Activated CD4-positive, alpha-beta memory T cell treated with anti-CD3 and anti-CD28 coated beads, Interleukin-2, amount 10 ng/mL, durations not matched to agents 7 days and 5 days (primary cell): ENCODE measurements around the gene WDR72. TPM values are rescaled to one million over a fixed set of nuclear protein-coding genes. Genes with fewer than 3 reads are reported as not detected.

ENCODE experiments used
- CTCF ChIA-PET: fragments of 350-600 bp; sonication (Branson Sonifier 250); formaldehyde crosslinking; loops from one replicate; lab custom pipeline; 2021; ENCODE audit warnings: antibody characterized with exemption, inconsistent platforms; lab: Charles Lee
- POLR2A ChIA-PET: fragments of 350-600 bp; sonication (Branson Sonifier 250); formaldehyde crosslinking; loops from one replicate; lab custom pipeline; 2021; ENCODE audit warnings: antibody characterized with exemption; lab: Charles Lee
- DNase-seq: peaks from one replicate; pipeline ENCODE4 v3.0.0-alpha.2; 2020
- H3K27ac Mint-ChIP-seq: one replicate; pipeline ENCODE4 v1.8.0; 2021; ENCODE audit warnings: mild to moderate bottlenecking, mixed read lengths
- H3K27me3 Mint-ChIP-seq: one replicate; pipeline ENCODE4 v1.8.0; 2021; ENCODE audit warnings: mixed read lengths
- H3K36me3 Mint-ChIP-seq: one replicate; pipeline ENCODE4 v1.8.0; 2021; ENCODE audit warnings: low read depth, mixed read lengths
- H3K4me1 Mint-ChIP-seq: one replicate; pipeline ENCODE4 v1.8.0; 2021; ENCODE audit warnings: mixed read lengths
- H3K4me3 Mint-ChIP-seq: one replicate; pipeline ENCODE4 v1.8.0; 2021; ENCODE audit warnings: mild to moderate bottlenecking, mixed read lengths
- H3K9me3 Mint-ChIP-seq: one replicate; pipeline ENCODE4 v1.8.0; 2021; ENCODE audit warnings: mixed read lengths
- total RNA-seq, 2 experiments: library from RNA; stranded (reverse); gene quantifications; one replicate each; pipeline ENCODE4 v1.2.3, GENCODE V29; 2021

The WDR72 gene
- total RNA-seq, 2 experiments from 2014 or later, result not detected

GRCh38 chr15:53618461-53618860, 141.0 kb downstream of the WDR72 start:
- peaks cover 2% of the 10 kb centered on the region for H3K9me3 Mint-ChIP-seq
- no peaks in the 10 kb centered on the region for H3K27me3 Mint-ChIP-seq
- H3K27ac Mint-ChIP-seq, result no peak overlapping the region
- H3K36me3 Mint-ChIP-seq, result no peaks in the 10 kb centered on the region
- no peak for DNase-seq
- no peak overlapping the region for H3K4me3 Mint-ChIP-seq
- ChIA-PET POLR2A (no interaction called here), CTCF (no interaction called here)
- H3K4me1 Mint-ChIP-seq, result no peaks in the 10 kb centered on the region

- no peak for DNase-seq
- Mint-ChIP-seq H3K4me3 (no peak overlapping the region), H3K4me1 (no peaks in the 10 kb centered on the region), H3K27ac (no peak overlapping the region), H3K9me3 (peaks cover 2% of the 10 kb centered on the region), H3K27me3 (no peaks in the 10 kb centered on the region), H3K36me3 (no peaks in the 10 kb centered on the region)
- CTCF ChIA-PET, result no interaction called here
- POLR2A ChIA-PET, result interaction anchor here (0.6 kb wide), 1 partner anchor 1822 kb away, joined by 3 read pairs; no protein-coding TSS in a partner anchor
Observed at GRCh38 chr15:53611145-53611920, 148.1 kb downstream of the WDR72 start.

DNA sequence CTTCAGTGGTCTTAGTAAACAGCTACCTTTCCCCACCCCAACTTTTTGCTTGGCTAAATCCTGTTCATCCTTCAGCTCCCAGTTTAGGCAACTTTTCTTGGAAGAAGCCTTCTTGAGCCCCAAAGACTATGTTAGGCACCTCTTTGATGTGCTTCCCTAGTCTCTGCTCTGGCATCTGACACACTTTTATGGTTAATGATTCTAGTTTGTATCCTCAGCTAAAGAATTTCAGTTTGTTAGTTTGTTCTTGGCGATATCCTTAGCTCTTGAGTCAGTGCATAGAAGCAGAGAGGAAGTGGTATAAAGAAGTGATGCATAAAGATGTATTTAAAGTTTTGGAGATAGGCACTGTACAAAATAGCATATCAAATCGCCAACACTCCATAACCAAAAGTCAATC, 168.4 kb downstream of the WDR72 start:
- Mint-ChIP-seq H3K27me3 (no peaks in the 10 kb centered on the region), H3K36me3 (no peaks in the 10 kb centered on the region), H3K9me3 (no peaks in the 10 kb centered on the region), H3K4me1 (no peaks in the 10 kb centered on the region), H3K4me3 (no peak overlapping the region), H3K27ac (no peak overlapping the region)
- no peak for DNase-seq
- ChIA-PET POLR2A (no interaction called here), CTCF (no interaction called here)

GRCh38 chr15:53590380-53590779, 169.1 kb downstream of the WDR72 start:
- Mint-ChIP-seq H3K36me3 (no peaks in the 10 kb centered on the region), H3K27ac (no peak overlapping the region), H3K27me3 (no peaks in the 10 kb centered on the region), H3K4me1 (no peaks in the 10 kb centered on the region), H3K4me3 (no peak overlapping the region), H3K9me3 (no peaks in the 10 kb centered on the region)
- no peak for DNase-seq
- CTCF ChIA-PET, result no interaction called here
- POLR2A ChIA-PET, result no interaction called here

GRCh38 chr15:53589520-53590057, 169.9 kb downstream of the WDR72 start:
- ChIA-PET CTCF (no interaction called here), POLR2A (no interaction called here)
- Mint-ChIP-seq H3K4me3 (no peak overlapping the region), H3K36me3 (no peaks in the 10 kb centered on the region), H3K27ac (no peak overlapping the region), H3K4me1 (no peaks in the 10 kb centered on the region), H3K27me3 (no peaks in the 10 kb centered on the region), H3K9me3 (no peaks in the 10 kb centered on the region)
- DNase-seq, result no peak

GRCh38 chr15:53588773-53589172, 170.7 kb downstream of the WDR72 start:
- POLR2A ChIA-PET, result no interaction called here

GRCh38 chr15:53586799-53587198, 172.7 kb downstream of the WDR72 start:
- H3K4me1 Mint-ChIP-seq, result no peaks in the 10 kb centered on the region
- H3K36me3 Mint-ChIP-seq, result no peaks in the 10 kb centered on the region
- no peak overlapping the region for H3K27ac Mint-ChIP-seq
- H3K27me3 Mint-ChIP-seq, result no peaks in the 10 kb centered on the region
- DNase-seq, result peak; percentile 19
- no peaks in the 10 kb centered on the region for H3K9me3 Mint-ChIP-seq
- ChIA-PET CTCF (no interaction called here), POLR2A (no interaction called here)
- no peak overlapping the region for H3K4me3 Mint-ChIP-seq

More at GRCh38 chr15:53588773-53589172, 170.7 kb downstream of the WDR72 start:
- Mint-ChIP-seq H3K27ac (no peak overlapping the region), H3K4me1 (no peaks in the 10 kb centered on the region), H3K27me3 (no peaks in the 10 kb centered on the region), H3K9me3 (no peaks in the 10 kb centered on the region), H3K4me3 (no peak overlapping the region), H3K36me3 (no peaks in the 10 kb centered on the region)
- CTCF ChIA-PET, result no interaction called here
- DNase-seq, result no peak

- Mint-ChIP-seq H3K4me3 (no peak overlapping the region), H3K36me3 (no peaks in the 10 kb centered on the region), H3K27ac (no peak overlapping the region), H3K4me1 (no peaks in the 10 kb centered on the region), H3K27me3 (no peaks in the 10 kb centered on the region), H3K9me3 (no peaks in the 10 kb centered on the region)
- no peak for DNase-seq
- ChIA-PET CTCF (no interaction called here), POLR2A (no interaction called here)
Observed at GRCh38 chr15:53581513-53581912, 177.9 kb downstream of the WDR72 start.

GRCh38 chr15:53580366-53580765, 179.1 kb downstream of the WDR72 start:
- H3K9me3 Mint-ChIP-seq, result no peaks in the 10 kb centered on the region
- no peak for DNase-seq
- CTCF ChIA-PET, result no interaction called here
- H3K4me1 Mint-ChIP-seq, result no peaks in the 10 kb centered on the region
- H3K36me3 Mint-ChIP-seq, result no peaks in the 10 kb centered on the region
- POLR2A ChIA-PET, result no interaction called here
- H3K4me3 Mint-ChIP-seq, result no peak overlapping the region
- H3K27ac Mint-ChIP-seq, result no peak overlapping the region
- H3K27me3 Mint-ChIP-seq, result no peaks in the 10 kb centered on the region

GRCh38 chr15:53576841-53577240, 182.6 kb downstream of the WDR72 start:
- ChIA-PET CTCF (no interaction called here), POLR2A (no interaction called here)
- no peak for DNase-seq
- Mint-ChIP-seq H3K4me1 (no peaks in the 10 kb centered on the region), H3K36me3 (no peaks in the 10 kb centered on the region), H3K9me3 (no peaks in the 10 kb centered on the region), H3K27ac (no peak overlapping the region), H3K4me3 (no peak overlapping the region), H3K27me3 (no peaks in the 10 kb centered on the region)

DNA sequence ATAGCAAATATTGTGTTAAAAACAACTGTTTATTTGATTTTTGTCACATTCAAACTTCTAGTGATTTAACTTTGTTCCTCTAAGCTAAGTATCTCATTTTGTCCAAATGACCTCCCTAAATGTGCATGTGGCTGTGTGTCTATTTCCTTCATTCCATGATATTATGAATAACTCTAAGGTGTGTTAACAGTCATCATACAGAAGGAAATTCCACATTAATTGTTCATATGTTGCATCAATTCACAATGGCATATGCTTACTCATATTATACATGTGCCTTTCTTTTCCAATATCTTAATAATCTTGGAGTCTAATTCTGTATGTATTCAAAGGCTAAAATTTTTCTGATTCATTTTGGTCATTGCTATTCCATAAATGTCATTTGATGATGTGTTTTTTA, 186.4 kb downstream of the WDR72 start:
- no peak for DNase-seq
- Mint-ChIP-seq H3K27me3 (no peaks in the 10 kb centered on the region), H3K27ac (no peak overlapping the region), H3K4me1 (no peaks in the 10 kb centered on the region), H3K4me3 (no peak overlapping the region), H3K9me3 (peaks cover 4% of the 10 kb centered on the region), H3K36me3 (no peaks in the 10 kb centered on the region)
- ChIA-PET POLR2A (no interaction called here), CTCF (no interaction called here)

- H3K27me3 Mint-ChIP-seq, result no peaks in the 10 kb centered on the region
- DNase-seq, result no peak
- no peaks in the 10 kb centered on the region for H3K4me1 Mint-ChIP-seq
- POLR2A ChIA-PET, result no interaction called here
- CTCF ChIA-PET, result no interaction called here
- H3K27ac Mint-ChIP-seq, result no peak overlapping the region
- peaks cover 4% of the 10 kb centered on the region for H3K9me3 Mint-ChIP-seq
- H3K4me3 Mint-ChIP-seq, result no peak overlapping the region
- H3K36me3 Mint-ChIP-seq, result no peaks in the 10 kb centered on the region
Observed at GRCh38 chr15:53569751-53570480, 189.5 kb downstream of the WDR72 start.

- no peaks in the 10 kb centered on the region for H3K4me1 Mint-ChIP-seq
- DNase-seq, result no peak
- H3K27me3 Mint-ChIP-seq, result no peaks in the 10 kb centered on the region
- ChIA-PET POLR2A (no interaction called here), CTCF (no interaction called here)
- H3K27ac Mint-ChIP-seq, result no peak overlapping the region
- peaks cover 4% of the 10 kb centered on the region for H3K9me3 Mint-ChIP-seq
- no peak overlapping the region for H3K4me3 Mint-ChIP-seq
- H3K36me3 Mint-ChIP-seq, result no peaks in the 10 kb centered on the region
Observed at GRCh38 chr15:53566912-53567311, 192.6 kb downstream of the WDR72 start.
